ENCODE measurements around the gene CAV1. TPM values are rescaled to one million over a fixed set of nuclear protein-coding genes. Genes with fewer than 3 reads are reported as not detected.

The CAV1 gene
- total RNA-seq, 1 donor from 2014 or later = 1,552 TPM

DNA sequence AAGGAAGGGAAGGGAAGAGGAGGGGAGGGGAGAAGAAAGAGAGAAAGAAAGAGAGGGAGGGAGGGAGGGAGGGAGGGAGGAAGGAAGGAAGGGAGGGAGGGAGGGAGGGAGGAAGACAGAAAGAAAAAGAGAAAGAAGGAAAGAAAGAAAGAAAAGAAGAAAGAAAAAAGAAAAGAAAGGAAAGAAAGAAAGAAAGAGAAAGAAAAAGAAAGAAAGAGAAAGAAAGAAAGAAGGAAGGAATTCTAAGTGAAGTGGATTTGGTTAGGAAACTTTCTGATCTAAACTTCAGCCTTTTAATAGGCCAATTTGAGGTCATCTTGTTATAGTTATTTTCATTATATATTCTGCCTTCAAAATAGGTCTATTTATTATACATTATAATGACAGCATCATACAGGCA, 21.0 kb upstream of the CAV1 start:
- no peak for DNase-seq (ENCODE audit: low read depth, low spot score)

GRCh38 chr7:116505278-116505677, 19.6 kb upstream of the CAV1 start:
- no peak for DNase-seq (ENCODE audit: low read depth, low spot score)

DNA sequence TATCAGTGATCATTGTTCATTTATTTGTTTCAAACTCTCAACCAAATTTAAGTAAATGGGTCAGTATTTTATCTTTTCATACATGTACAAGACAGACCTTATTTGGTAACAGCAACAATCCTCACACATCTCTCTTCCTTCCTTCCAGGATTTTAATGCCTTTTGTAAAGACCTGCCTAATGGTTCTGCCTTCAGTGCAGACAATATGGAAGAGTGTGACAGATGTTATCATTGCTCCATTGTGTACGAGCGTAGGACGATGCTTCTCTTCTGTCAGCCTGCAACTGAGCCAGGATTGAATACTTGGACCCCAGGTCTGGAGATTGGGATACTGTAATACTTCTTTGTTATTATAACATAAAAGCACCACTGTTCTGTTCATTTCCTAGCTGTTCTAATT, 19.0 kb upstream of the CAV1 start:
- no peak for DNase-seq (ENCODE audit: low read depth, low spot score)

GRCh38 chr7:116509982-116510579, 14.8 kb upstream of the CAV1 start:
- DNase-seq (ENCODE audit: low read depth, low spot score) = no peak

- no peak for DNase-seq (ENCODE audit: low read depth, low spot score)
Observed at GRCh38 chr7:116510795-116511194, 14.0 kb upstream of the CAV1 start.

GRCh38 chr7:116511552-116512519, 13.0 kb upstream of the CAV1 start:
- DNase-seq (ENCODE audit: low read depth, low spot score) = peak; percentile 95

- DNase-seq (ENCODE audit: low read depth, low spot score) = no peak
Observed at GRCh38 chr7:116512520-116513188, 12.2 kb upstream of the CAV1 start.

DNA sequence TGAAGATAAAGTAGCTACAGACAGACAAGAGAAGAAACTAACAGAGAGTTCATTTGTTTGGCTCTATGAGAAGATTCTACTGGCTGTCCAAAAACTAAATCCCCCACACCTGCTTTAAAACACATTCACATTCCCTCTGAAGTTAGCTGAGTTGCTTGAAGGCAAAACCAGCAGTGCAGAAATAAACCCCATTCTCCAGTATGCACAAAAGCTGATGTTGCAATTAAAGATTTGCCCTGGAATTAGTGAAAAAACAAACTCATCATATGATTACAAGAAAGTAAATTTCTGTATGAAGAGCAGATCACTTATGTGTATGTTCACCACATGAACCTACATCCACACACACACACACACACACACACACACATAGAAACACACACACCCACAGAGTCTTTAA, 9.3 kb upstream of the CAV1 start:
- DNase-seq (ENCODE audit: low read depth, low spot score) = no peak

GRCh38 chr7:116516324-116516723, 8.5 kb upstream of the CAV1 start:
- DNase-seq (ENCODE audit: low read depth, low spot score) = no peak

GRCh38 chr7:116517626-116518025, 7.2 kb upstream of the CAV1 start:
- no peak for DNase-seq (ENCODE audit: low read depth, low spot score)

- no peak for DNase-seq (ENCODE audit: low read depth, low spot score)
Observed at GRCh38 chr7:116518961-116519360, 5.9 kb upstream of the CAV1 start.

DNA sequence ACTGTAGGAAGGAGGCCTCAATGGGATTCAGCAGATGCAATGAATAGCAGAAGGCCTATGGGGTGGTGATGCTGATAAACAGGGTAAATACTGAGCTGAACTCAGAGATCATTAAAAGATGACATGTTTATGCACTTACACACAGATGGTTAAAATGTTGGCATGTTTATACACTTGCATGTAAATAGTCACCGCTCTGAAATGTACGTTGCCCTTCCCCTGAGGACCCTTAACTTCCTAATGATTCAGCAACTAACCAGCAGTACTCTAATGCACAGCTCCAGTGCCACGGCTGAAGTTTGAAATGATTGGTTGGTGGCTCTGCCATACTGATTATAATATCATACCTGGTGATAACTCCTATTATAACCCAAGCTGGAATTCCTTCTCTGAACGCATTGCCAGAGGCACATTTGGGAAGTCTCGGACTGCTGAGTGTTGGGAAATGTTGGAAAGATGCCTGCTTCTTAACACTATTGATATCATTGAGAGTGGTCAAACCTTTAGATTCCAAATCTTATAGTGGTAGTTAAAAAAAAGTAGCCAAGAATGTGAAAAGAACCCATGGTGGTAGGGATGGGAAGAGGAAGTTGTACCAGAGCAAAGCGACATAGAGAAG, 3.7 kb upstream of the CAV1 start:
- DNase-seq (ENCODE audit: low read depth, low spot score) = no peak

GRCh38 chr7:116522247-116522646, 2.6 kb upstream of the CAV1 start:
- DNase-seq (ENCODE audit: low read depth, low spot score) = peak; percentile 95

GRCh38 chr7:116524221-116524608, 621 bp upstream of the CAV1 start:
- DNase-seq (ENCODE audit: low read depth, low spot score) = no peak

DNA sequence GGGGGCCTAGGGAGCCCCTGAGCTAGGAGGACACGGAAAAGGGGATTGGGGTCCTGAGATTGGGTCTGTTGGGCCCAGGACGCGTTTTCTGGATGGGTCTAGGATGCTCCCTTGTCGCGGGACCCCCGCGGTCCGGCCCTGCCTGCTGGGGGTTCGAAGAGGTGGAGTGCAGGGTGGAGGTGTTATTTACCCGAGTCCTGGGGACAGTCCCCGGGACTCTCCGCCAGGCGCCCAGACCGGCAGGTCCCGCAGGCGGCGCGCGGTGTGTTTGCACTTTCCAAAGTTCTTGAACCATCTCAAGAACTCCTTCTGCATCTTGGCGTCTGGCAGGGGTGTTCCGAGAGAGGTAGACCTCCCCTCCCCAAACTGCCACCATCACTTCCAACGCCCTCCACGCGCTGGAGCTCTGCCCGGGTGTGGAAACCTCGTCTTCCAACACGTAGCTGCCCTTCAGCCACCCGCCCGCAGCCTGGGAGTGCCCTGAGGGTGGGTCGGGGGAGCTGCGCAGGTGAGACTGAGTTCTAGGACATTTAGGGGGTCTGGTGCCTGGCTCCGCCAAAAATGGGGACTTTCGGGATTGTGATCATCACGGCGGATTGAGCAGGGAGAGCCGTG, 569 bp downstream of the CAV1 start:
- no peak for DNase-seq (ENCODE audit: low read depth, low spot score)

- no peak for DNase-seq (ENCODE audit: low read depth, low spot score)
Observed at GRCh38 chr7:116525913-116526861, 1.4 kb downstream of the CAV1 start.

DNA sequence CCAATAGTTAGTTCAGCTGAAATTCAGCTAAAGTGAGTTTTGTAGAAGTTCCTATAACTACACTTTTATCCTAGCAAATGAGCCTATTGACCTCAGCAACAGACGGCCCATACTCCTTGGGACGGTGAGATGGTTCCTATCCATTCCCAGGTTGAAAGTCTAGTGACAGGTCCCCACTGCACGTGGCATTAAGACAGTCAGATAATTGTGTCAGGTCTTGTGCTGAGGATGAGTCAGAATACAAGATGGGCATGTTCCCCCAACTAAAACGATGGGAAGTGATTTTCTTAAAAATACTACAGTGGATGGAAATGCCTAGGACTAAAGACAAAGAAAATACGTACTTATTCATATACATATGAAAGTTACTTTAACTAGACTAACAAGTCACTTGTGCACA, 2.1 kb downstream of the CAV1 start:
- no peak for DNase-seq (ENCODE audit: low read depth, low spot score)

DNA sequence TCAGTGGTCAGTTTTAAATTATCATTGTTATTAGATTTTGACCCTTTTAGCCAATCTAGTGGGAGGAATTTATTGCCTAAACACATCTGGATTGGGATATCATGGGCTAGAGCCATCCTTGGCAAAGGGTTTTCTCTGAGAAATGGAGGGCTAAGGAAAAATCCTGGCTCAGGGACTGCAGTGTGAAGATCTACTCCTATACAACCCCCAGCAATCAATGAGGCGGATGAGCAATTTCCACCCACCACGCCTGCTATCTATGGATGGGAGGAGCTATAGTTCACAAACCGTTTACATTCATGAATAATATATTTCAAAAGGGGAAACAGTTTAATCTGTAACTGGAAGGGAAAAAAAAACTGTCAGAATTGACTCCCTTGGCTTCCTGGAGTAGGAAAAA, 2.7 kb downstream of the CAV1 start:
- DNase-seq (ENCODE audit: low read depth, low spot score) = no peak

GRCh38 chr7:116528008-116528789, 3.4 kb downstream of the CAV1 start:
- peak; percentile 81 for DNase-seq (ENCODE audit: low read depth, low spot score)

DNA sequence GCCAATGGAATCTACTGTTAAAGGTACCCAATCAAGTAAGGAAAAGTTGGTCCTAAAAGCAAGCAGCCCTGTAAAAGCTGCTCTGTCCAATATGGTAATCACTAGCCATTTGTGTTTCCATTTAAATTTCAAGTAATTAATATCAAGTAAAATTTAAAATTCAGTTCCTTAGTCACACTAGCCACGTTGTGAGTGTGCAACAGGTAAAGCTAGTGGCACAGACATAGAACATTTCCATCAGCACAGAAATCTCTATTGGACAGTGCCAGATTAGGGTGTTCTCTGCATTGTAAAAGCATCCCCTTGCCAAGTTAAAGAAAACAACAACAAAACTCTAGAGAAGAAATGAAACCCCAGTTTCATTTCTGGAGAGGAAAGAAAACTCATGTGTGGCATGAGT, 4.4 kb downstream of the CAV1 start:
- DNase-seq (ENCODE audit: low read depth, low spot score) = no peak

Data from pulmonary artery endothelial cell (primary cell).